ENCODE data around the gene MAVS. TPM values are rescaled to one million over a fixed set of nuclear protein-coding genes. Genes with fewer than 3 reads are reported as not detected.

The MAVS gene
- total and polyA plus RNA-seq, 7 donors: 14.0 to 61.3 (median 49.7) TPM

- intact Hi-C loops (cut with DNase I): loop anchor here in 1 of 2 donors (5.0 kb wide), 2 partner anchors 124 to 199 kb away; no protein-coding TSS in a partner anchor
- Histone ChIP-seq H3K27me3 (ENCODE audit: insufficient read depth in 3 of 3, low read length in 2 of 3) (no peaks in the 10 kb centered on the region), H3K36me3 (ENCODE audit: insufficient read depth in 1 of 2, low read depth in 1 of 2) (peaks cover 0 to 4% of the 10 kb centered on the region in 2 donors), H3K9me3 (no peaks in the 10 kb centered on the region), H3K4me3 (peak overlapping the region; percentile 81), H3K4me1 (peaks cover 33% of the 10 kb centered on the region), H3K27ac (peak overlapping the region; percentile 89)
- 12 to 18% (median 16%) methylated on average over 15 of the region's 15 CpGs for WGBS, 3 donors
- peak in 1 of 2 donors; percentile 27 for DNase-seq
- no peak for TF ChIP-seq CTCF (IDR thresholded peaks at IDR 0.05)
- ATAC-seq: peak in 2 of 4 donors; percentile 13 to 22
Measured at GRCh38 chr20:3887876-3888620, 41.4 kb downstream of the MAVS start.

- peak; percentile 96 to 98 (median 98) for ATAC-seq
- peak within 1 kb of the TSS; percentile 81 for H3K4me3 ChIP-seq
- DNase-seq: peak; percentile 100
- intact Hi-C loops (cut with DNase I): loop anchor here in 1 of 2 donors (5.0 kb wide), 2 partner anchors 123 to 198 kb away; no protein-coding TSS in a partner anchor
- H3K27ac ChIP-seq: peak within 1 kb of the TSS; percentile 89
- peaks cover 41% of the 10 kb centered on the region for H3K4me1 ChIP-seq
- no peaks in the 10 kb centered on the region for H3K9me3 ChIP-seq
- no peaks in the 10 kb centered on the region for H3K27me3 ChIP-seq (ENCODE audit: insufficient read depth in 3 of 3, low read length in 2 of 3)
- WGBS, 3 donors: 0 to 1% (median 0%) methylated on average over 47 to 72 of the region's 72 CpGs
- TF ChIP-seq CTCF (IDR thresholded peaks at IDR 0.05): peak; percentile 41
- H3K36me3 ChIP-seq (ENCODE audit: insufficient read depth in 1 of 2, low read depth in 1 of 2): peaks cover 0 to 4% of the 10 kb centered on the region in 2 donors
Measured at GRCh38 chr20:3888622-3889488, 42.2 kb downstream of the MAVS start, which contains the start of gene PANK2. PANK2 (plus strand) TSS chr20:3889387.

- TF ChIP-seq CTCF (IDR thresholded peaks at IDR 0.05): peak; percentile 7
- peak overlapping the region; percentile 81 for H3K4me3 ChIP-seq
- peak overlapping the region; percentile 89 for H3K27ac ChIP-seq
- peaks cover 41% of the 10 kb centered on the region for H3K4me1 ChIP-seq
- no peaks in the 10 kb centered on the region for H3K27me3 ChIP-seq (ENCODE audit: insufficient read depth in 3 of 3, low read length in 2 of 3)
- no peaks in the 10 kb centered on the region for H3K9me3 ChIP-seq
- DNase-seq: peak; percentile 47 to 76
- 0 to 1% (median 0%) methylated on average over 20 to 68 of the region's 68 CpGs for WGBS, 3 donors
- peaks cover 0 to 4% of the 10 kb centered on the region in 2 donors for H3K36me3 ChIP-seq (ENCODE audit: insufficient read depth in 1 of 2, low read depth in 1 of 2)
- intact Hi-C loops (cut with DNase I): loop anchor here (5.0 kb wide), 3 partner anchors 38 to 198 kb away; no protein-coding TSS in a partner anchor
- ATAC-seq: peak; percentile 12 to 21 (median 14)
Measured at GRCh38 chr20:3889489-3890397, 43.1 kb downstream of the MAVS start.

- intact Hi-C loops (cut with DNase I): loop anchor here (5.0 kb wide), 2 partner anchors 37 to 197 kb away; no protein-coding TSS in a partner anchor
- Histone ChIP-seq H3K27ac (peak overlapping the region; percentile 89), H3K27me3 (ENCODE audit: insufficient read depth in 3 of 3, low read length in 2 of 3) (no peaks in the 10 kb centered on the region), H3K4me3 (peak overlapping the region; percentile 81), H3K36me3 (ENCODE audit: insufficient read depth in 1 of 2, low read depth in 1 of 2) (peaks cover 0 to 4% of the 10 kb centered on the region in 2 donors), H3K4me1 (peaks cover 41% of the 10 kb centered on the region), H3K9me3 (no peaks in the 10 kb centered on the region)
- no peak for TF ChIP-seq CTCF (IDR thresholded peaks at IDR 0.05)
- ATAC-seq: no peak
- DNase-seq: no peak
- WGBS, 3 donors: 4% methylated on average over 3 of the region's 3 CpGs
Measured at GRCh38 chr20:3890398-3890751, 43.7 kb downstream of the MAVS start.
